Superior temporal gyrus (tissue), 1 donor: ENCODE results near the gene TNFRSF21.
"Not testable (repeated sequence)": the region's sequence is repeated elsewhere in the genome, so short reads cannot be mapped to it uniquely, and the experiment has no call there.

Experiments used
- DNase-seq: peaks from one replicate; pipeline ENCODE4 v3.0.0-alpha.2; 2016; ENCODE audit errors: extremely low spot score

Gene TNFRSF21

DNA sequence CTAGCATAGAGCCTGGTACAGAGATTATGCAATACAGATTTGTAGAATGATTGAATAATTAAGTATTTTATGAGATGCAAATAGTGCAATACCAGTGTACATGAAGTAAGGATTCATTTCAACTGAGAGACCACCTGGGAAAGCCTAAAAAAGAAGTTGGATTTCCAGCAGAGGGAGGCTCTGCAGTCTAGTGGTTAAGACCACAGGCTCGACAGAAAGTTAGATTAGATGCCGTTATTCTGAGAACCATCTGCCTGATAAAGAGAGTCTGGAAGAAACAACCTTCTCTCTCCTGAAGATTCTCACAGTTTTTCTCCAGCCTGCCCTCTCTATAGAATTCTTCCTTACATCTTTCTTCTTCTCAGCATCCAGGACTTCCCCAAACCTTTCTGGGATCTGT is 13.6 kb upstream of the TNFRSF21 start:
- no peak for DNase-seq

DNA sequence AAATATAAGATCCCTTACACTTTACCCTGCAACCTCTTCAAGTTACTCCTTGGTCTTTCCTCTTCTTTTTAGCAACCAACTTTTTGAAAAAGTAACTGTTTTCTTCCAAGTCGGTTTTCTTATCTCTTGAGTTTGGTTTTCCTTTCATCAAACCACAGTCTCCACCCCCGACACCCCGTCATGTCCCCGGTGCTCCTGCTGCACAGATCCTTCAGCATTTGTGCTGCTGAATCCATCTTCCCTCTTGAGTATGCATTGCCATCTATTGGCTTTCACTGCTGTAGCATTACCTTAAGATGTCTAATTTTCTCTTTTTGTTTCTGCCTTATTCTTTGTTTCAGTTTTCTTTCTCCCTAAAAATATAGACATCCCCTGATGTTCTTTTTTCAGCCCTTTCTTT is 11.9 kb upstream of the TNFRSF21 start:
- DNase-seq = no peak

DNA sequence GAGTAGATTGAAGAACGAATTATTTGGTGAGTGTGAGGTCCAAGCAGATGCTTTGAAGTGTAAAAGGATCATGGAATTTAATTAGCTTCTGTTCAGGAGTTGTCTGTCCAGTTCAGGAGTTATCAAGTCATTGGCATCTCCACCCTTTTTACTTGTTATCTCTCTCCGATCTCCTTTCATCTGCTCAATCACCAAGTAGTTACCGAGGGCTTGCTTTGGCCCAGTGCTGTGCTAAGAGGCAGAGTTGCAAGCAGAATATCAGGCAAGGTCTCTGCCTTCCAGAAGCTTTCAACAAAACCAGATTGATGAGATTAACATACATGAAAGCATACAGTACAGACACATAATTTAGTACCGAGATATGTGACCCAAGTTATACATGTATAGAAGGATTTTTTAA is 10.2 kb upstream of the TNFRSF21 start:
- DNase-seq = no peak

DNA sequence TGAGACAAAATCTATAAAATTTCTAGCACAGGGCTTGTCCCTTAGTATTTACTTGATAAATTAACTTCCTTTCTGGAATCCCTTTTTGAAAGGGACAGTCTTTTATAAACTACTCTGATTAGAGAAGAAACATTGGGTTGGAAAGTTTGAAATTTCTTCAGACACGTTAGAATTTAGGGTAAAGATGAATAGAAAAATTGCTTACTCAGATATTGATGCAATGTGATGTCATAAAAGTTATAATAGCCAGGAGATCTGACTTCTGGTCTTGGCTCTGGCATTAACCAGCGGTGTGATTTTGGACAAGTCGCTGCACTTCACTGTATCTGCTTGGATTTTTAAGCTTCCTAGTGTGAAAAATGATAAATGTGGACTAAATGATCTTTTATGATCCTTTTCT is 9.7 kb upstream of the TNFRSF21 start:
- no peak for DNase-seq

DNA sequence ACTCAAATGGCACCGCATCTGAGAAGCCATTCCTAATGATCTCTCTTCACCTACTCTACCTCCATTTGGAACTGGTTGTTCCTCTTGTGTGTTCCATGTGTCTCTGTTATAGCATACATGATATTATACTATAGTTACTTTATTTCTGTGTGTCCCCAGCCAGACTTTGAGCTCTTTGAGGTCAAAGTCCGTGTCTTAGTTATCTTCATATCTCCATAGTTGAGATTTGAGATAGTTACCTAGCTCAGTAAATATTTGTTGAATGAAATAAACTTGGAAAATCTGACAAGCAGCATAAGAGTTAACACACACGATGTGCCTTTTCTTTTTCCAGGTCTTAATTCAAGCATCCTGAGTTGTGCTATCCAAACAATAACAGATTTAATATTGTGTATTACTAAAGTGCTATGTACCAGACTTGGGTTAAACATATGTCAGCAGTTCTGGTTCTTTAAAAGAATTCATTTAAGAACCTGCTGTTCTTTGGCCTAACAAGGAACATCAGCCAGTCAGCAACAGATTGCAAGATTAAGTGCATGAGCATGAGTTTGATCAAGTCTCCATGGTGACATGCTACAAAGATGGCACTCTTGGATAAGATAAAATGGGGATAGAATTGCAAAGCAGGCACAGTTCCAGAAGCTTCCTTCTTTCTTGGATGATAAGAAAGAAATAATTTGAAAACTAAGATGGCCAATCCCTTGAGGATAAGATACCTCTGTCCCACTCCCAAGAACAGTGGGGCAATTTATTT is 8.7 kb upstream of the TNFRSF21 start:
- no peak for DNase-seq

DNA sequence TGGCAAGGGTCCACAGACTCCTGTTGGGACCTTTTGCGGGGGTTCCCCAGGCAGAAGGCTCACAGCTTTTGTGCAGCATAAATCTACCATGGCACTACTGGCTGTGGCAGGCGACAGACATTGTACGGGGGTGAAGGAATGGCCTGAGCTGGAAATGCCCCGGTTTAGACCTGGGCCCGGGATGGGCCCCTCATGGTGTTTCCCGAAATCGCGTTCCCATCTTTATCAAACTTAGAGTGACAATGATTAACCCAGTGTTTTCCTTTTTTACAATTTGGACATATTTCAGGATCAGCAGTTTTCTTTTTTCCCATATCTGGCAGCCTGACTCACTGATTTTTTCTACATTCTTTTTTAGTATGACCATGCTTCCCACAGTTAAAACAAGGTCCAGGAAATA is 5.5 kb upstream of the TNFRSF21 start:
- DNase-seq = not testable (repeated sequence)

DNA sequence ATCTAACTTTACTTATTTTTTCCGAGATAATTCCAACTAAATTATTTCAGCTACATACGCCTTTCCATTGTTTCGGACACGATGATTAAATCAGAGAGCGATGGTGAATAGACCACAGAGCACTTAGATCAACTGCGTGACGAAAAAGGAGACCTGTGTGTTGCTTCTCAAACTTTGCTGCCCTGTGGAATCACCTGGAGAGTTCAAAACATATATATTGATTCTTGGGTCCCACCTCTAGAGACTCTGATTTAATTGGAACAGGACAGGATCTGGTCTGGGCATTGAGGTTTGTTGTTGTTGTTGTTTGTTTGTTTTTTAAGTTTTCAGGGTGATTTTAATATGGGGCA is 401 bp upstream of the TNFRSF21 start:
- no peak for DNase-seq

DNA sequence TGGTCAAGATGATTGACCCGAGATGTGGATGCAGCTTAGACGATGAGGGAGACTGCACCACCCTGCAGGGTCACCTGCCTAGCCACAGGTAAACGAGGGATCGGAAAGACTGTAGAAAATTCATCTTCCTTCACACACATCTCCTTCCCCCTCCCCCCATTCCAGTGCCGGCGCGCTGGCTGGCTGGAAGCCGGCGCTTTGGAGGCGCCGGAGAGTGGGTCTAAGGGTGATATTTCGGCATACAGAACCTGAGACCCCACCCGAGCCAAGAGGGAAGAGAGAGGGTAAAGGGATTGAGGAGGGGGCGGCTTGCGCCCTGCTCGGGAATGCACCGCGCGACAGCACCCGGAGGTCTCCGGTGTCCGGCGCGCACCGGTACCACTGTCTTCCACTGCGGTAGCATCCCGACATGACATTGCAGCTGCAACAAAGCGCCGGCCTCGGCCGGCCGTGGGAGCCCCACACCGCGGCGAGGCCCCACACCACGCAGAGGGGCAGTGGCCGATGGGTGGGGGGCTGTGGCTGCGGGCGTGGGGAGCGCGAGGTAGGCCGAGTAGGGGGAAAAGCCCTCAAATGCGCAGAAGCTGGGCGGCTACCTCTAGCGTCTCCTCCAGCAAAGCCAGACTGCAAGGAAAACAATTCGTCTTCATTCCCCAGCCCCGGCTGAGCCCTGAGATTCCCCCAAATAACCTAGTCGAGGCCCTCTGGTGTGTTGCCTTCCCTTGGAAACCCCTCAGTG is 984 bp downstream of the TNFRSF21 start:
- DNase-seq = peak; percentile 36

DNA sequence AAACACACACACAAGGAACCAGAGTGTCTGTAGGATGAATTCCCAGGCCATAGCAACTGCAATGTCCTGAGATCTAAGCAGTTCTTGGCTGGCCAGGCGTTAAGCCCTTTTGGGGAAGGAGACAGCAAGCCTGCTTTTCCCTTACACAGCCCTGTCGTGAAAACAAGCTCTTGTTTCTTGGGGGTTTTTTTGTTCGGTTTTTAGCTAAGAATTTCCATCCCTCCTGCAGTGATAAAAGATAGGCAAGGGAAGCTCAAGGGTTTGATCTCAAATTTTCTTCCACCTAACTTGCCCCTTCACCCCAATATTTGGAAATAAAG is 1.5 kb downstream of the TNFRSF21 start:
- no peak for DNase-seq

DNA sequence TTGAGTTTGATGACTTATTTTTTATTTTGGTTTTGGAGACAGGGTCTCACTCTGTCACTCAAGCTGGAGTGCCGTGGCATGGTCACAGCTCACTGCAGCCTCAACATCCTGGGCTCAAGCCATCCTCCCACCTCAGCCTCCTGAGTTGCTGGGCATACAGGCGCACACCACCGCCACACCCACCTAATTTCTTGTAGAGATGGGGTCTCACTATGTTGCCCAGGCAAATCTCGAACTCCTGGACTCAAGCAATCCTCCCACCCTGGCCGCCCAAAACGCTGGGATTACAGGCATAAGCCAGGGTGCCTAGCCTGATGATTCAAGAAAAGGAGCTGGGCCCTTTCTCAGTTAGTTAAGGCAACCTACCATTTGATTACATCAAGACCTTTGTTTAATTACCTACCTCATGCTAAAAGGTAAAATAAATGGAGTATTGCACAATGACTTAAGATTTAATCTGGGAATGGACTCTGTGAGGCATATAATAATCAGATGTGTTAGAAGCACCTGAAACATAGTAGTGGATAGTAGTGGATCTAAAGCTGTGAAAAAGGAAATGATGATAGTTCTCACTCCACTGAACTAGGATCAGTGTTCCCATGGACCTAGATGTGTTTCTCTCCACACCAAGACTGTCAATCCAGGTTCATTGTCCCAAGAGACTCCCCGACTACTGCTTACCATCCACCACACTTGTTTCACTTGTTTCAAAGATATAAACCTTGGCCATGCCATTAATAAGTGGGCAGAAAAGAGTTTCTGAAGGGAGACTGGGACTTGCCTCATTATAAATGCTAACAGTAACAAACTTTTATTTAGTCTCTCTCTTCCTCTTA is 2.1 kb downstream of the TNFRSF21 start:
- no peak for DNase-seq

DNA sequence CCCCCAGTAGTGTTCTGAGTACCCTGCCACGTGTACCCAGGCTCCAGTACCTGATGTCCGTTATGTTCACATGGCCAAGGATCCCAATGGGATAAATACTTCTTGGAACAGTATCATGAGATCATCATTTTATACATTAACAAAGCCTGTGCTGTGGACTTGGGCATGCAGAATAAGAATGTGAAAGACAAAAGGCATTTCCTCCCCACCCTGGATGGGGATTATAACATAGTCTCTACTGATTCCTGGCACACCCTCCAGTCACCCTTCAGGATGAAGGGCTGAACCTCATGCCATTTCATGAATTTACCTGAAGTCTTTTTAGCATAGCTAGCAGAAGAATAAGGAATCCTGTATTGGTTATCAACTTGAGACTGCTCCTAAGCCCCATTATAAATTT is 2.8 kb downstream of the TNFRSF21 start:
- no peak for DNase-seq

DNA sequence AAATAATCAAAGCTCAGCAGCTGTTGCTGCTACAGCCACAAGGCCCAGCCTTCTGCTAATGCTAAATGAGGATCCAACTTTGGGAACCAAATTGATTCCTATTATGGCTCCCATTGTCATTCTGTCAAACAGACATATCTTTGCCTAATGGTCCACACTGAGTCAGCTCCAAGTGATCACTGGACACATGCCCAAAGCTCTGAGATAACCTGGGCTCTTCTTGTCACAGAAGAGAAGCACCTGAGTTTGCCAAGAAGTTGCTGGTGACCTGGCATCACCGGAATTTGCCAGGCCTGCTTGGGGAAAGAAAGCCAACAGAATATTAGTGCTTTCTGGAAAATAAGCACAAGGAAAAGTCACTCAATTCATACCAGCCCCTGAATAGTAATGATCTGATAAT is 5.8 kb downstream of the TNFRSF21 start:
- DNase-seq = no peak

DNA sequence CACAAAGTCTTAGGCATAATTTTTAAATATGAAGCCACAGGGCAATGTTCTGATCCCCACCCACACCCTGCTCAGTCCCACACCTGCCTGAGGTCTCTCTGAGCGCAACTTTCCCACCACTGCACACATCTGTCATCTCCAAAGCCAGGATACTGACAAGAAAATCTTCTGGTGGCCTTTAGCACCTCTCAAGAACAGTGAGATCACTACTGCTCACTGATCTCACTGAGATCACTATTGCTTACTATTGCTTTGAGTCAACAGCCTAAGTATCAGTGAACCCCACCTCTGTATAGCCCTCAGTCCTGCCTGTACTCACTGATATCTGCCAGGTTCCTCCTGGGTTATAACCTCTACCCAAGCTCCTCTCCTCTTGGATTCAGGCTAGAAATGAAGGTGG is 6.4 kb downstream of the TNFRSF21 start:
- no peak for DNase-seq

DNA sequence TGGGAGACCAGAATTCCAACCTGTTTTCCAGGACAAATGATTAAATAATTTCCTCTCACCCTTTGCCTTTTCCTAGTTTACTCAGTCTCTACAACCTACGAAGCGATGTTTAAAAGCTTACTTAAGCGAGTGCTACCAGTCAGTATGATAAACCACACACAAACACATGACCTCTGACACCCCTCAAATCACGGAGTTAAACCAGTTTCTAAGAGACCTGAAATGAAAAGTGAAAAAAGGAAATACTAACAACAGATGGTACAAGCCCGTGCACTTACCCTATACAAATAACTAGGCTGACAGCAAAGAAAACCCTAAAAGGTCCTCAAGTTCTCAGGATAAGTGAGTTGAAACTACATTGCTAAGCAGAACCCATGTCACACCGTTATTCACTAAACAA is 7.7 kb downstream of the TNFRSF21 start:
- DNase-seq = no peak

DNA sequence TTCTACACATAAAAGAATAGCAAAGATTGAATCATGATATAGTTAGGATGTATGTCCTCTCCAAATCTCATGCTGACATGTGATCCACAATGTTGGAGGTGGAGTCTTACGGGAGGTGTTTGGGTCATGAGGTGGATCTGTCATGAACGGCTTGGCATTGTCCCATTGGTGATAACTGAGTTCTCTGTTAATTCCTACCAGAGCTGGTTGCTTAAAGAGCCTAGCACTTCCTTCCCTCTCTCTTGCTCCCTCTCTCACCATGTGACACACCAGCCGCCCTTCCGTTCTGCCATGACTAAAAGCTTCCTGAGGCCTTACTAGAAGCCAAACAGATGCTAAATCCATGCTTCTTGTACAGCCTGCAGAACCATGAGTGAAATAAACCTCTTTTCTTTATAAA is 8.3 kb downstream of the TNFRSF21 start:
- DNase-seq = no peak

DNA sequence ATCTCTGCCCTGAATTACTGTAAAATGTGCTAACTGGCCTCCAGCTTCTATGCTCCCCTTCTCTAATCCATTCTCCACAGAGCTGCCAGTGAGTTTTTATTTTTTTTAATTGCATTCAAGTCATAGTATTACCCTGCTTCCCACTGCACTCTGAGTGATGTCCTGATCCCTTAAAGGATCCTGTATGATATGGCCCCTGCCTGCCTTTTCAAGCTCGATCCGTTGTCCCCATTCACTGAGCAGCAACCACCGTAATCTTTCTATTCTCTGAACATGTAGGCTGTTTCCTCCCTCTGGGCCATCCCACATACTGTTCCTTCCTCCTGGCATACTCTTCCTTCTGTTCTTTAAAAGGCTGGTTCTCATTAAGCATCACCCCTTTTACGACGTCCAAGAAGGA is 9.3 kb downstream of the TNFRSF21 start:
- DNase-seq = no peak

DNA sequence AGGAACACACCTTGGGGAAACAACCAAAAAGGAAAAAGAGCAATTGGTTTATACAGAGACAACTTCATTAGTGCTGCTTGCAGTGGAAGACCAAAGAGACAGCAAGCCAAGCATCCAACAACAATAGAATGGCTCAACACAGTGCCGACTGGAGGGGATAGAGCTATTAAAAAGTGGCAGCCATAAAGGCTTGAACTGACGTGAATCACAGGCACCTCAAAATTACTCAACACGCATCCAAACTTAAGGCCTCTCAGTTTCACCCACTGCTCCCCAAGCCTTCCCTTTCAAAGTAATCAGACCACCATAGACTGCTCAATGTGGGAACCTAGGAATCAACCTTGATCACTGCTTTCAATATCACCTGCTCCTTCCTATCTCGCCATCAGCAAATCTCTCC is 9.7 kb downstream of the TNFRSF21 start:
- DNase-seq = no peak

DNA sequence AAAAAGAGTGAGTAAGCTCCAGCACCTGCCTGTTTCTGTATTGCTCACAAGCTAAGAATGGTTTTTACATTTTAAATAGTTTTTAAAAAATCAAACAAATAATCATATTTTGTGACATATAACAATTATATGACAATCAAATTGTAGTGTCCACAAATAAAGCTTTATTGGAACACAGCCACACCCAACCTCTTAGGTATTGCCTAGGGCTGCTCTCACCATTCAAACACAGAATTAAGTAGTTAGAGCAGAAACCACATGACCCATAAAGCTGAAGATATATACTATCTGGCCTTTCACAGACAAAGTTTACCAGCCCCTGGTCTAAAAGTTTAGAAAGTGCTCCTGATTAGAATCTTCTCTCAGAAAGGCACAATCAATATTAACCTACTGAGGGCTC is 11.2 kb downstream of the TNFRSF21 start:
- no peak for DNase-seq

DNA sequence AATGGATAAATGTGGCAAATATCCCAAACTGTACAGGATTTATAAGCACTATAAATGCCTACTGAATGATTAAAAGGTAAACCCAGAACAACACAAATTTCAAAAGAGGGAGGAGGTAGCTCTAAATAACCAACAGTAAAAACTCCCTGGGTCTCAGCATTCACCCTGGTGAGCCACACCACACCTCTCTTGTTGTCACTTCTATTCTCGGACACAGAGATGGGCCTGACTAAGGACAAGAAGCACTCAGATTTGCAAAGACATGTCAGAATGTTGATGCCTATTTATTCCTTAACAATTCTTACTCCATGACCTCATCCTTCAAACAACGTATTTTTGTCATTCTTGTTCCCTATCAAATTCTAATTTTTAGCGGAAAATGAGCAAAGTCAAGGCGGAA is 14.7 kb downstream of the TNFRSF21 start:
- DNase-seq = no peak

DNA sequence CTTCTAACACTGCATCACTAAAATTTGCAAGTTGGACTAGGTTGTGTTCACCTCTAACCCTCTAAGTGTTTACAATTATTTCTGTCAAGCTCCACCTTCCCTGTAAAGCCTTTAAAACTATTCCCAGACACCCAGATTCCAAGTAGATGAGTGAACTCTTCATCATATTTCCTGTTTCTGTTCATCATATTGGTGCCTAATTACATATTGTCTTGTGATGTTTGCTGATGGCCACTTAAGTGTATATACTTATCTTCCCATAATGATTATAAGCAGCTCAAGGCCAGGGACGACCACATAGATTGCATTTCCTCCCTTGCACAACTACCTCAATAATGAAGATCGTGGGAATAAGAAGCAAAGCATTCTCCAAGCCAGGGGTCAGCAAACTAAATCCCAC is 16.8 kb downstream of the TNFRSF21 start:
- no peak for DNase-seq

DNA sequence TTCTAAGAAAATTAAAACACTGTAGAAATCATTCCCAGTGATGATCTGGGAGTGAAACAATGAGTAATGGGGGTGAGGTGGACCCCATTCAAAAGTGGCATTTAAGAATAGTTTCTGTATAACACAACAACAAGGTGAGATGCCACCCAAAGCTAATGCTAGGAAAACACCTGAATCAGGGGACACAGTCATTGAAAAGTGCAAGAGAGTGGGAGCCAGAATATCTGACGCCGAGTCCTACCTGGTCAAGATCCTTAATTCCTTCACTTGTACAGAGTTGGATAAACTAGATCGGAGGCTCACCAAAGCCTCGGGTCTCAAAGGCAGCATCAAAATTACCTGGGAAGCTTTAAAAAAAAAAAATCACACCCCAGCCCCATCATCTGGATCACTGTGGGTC is 17.7 kb downstream of the TNFRSF21 start:
- no peak for DNase-seq

DNA sequence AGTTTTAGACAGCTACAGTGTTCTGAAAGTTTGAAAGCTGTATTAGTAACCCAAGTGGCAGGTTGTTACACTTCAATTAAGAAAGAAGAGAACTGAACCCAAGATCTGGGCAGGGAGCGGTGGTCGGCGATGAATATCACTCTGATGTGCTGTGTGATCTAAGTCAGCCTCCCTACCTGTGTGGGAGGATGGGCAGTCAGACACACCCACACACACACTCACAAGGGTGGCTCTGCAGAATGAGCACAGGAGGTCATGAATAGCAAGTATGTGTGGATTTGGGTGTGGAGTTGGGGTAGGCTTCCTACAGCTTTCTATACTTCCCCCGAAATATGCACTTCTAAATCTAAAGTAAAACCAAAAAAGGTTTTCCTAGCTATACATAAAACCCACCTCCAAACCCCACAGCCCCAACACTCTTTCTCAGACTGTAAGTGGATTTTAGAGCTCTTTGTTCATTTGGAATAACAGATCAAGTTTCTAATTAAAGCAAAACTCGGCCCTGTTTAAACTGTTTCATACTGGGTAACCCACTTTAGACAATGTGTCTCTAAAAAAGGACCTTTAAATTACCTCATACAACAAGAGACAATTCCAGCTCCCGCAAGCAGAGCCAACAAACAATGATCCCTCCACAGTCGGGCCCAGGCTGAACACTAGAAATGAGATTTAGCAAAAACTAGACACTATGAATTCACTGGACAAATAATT is 19.4 kb downstream of the TNFRSF21 start:
- DNase-seq = no peak
